ENCODE results near the gene ANKRD53. TPM values are rescaled to one million over a fixed set of nuclear protein-coding genes. Genes with fewer than 3 reads are reported as not detected.

The ANKRD53 gene
- total RNA-seq, 4 donors from 2014 or later = 0.27 to 2.8 (median 0.97) TPM

GRCh38 chr2:70977605-70978205 is 725 bp upstream of the ANKRD53 start:
- H3K27me3 ChIP-seq = no peaks in the 10 kb centered on the region
- no peaks in the 10 kb centered on the region for H3K9me3 ChIP-seq
- ATAC-seq = peak; percentile 71
- TF ChIP-seq EP300 (IDR thresholded peaks at IDR 0.05) (no peak), CTCF (IDR thresholded peaks at IDR 0.05) (no peak), POLR2A (IDR thresholded peaks at IDR 0.05) (no peak), POLR2AphosphoS5 (IDR thresholded peaks at IDR 0.05) (peak; percentile 88)
- H3K36me3 ChIP-seq = peaks cover 0 to 11% of the 10 kb centered on the region in 2 donors
- H3K4me1 ChIP-seq = peaks cover 0 to 29% (median 4%) of the 10 kb centered on the region in 3 donors
- peak overlapping the region; percentile 67 to 72 for H3K4me3 ChIP-seq
- WGBS, 2 donors (ENCODE audit: low coverage in 1 of 2) = 22 to 23% methylated on average over 10 to 14 of the region's 14 CpGs
- peak overlapping the region; percentile 90 to 95 (median 91) for H3K27ac ChIP-seq

GRCh38 chr2:70979180-70979488 is 704 bp downstream of the ANKRD53 start:
- peak overlapping the region; percentile 48 to 95 (median 91) for H3K27ac ChIP-seq
- no peak for ATAC-seq
- TF ChIP-seq POLR2A (IDR thresholded peaks at IDR 0.05) (no peak), POLR2AphosphoS5 (IDR thresholded peaks at IDR 0.05) (no peak), EP300 (IDR thresholded peaks at IDR 0.05) (no peak), CTCF (IDR thresholded peaks at IDR 0.05) (no peak)
- peaks cover 0 to 21% of the 10 kb centered on the region in 2 donors for H3K36me3 ChIP-seq
- 38 to 50% methylated on average over 2 to 6 of the region's 19 CpGs for WGBS, 2 donors (ENCODE audit: low coverage in 1 of 2)
- no peaks in the 10 kb centered on the region for H3K9me3 ChIP-seq
- no peaks in the 10 kb centered on the region for H3K27me3 ChIP-seq
- peak overlapping the region; percentile 66 to 67 for H3K4me3 ChIP-seq
- H3K4me1 ChIP-seq = peaks cover 0 to 29% (median 4%) of the 10 kb centered on the region in 3 donors

GRCh38 chr2:70979626-70980025 is 1.2 kb downstream of the ANKRD53 start:
- TF ChIP-seq POLR2AphosphoS5 (IDR thresholded peaks at IDR 0.05) (no peak), POLR2A (IDR thresholded peaks at IDR 0.05) (no peak), EP300 (IDR thresholded peaks at IDR 0.05) (no peak), CTCF (IDR thresholded peaks at IDR 0.05) (no peak)
- no peak for ATAC-seq

GRCh38 chr2:70981421-70981820 is 3.0 kb downstream of the ANKRD53 start:
- no peaks in the 10 kb centered on the region for H3K9me3 ChIP-seq
- ATAC-seq = no peak
- H3K36me3 ChIP-seq = peaks cover 0 to 32% of the 10 kb centered on the region in 2 donors
- H3K27ac ChIP-seq = no peak overlapping the region
- no peak overlapping the region for H3K4me3 ChIP-seq
- WGBS, 2 donors (ENCODE audit: low coverage in 1 of 2) = 78 to 95% methylated on average over 2 of the region's 2 CpGs
- H3K27me3 ChIP-seq = no peaks in the 10 kb centered on the region
- H3K4me1 ChIP-seq = peaks cover 0 to 37% (median 3%) of the 10 kb centered on the region in 3 donors
- TF ChIP-seq POLR2AphosphoS5 (IDR thresholded peaks at IDR 0.05) = no peak

More at GRCh38 chr2:70979626-70980025, 1.2 kb downstream of the ANKRD53 start:
- H3K36me3 ChIP-seq = peaks cover 0 to 21% of the 10 kb centered on the region in 2 donors
- peaks cover 0 to 33% (median 4%) of the 10 kb centered on the region in 3 donors for H3K4me1 ChIP-seq
- no peaks in the 10 kb centered on the region for H3K27me3 ChIP-seq
- H3K27ac ChIP-seq = peak overlapping the region in 3 of 4 donors; percentile 91 to 95 (median 91)
- H3K4me3 ChIP-seq = no peak overlapping the region
- 82 to 100% methylated on average over 2 to 5 of the region's 9 CpGs for WGBS, 2 donors (ENCODE audit: low coverage in 1 of 2)
- H3K9me3 ChIP-seq = no peaks in the 10 kb centered on the region

- Histone ChIP-seq H3K4me1 (peaks cover 0 to 33% (median 0%) of the 10 kb centered on the region in 3 donors), H3K9me3 (no peaks in the 10 kb centered on the region), H3K27me3 (no peaks in the 10 kb centered on the region), H3K36me3 (peaks cover 0 to 39% of the 10 kb centered on the region in 2 donors), H3K4me3 (no peak overlapping the region), H3K27ac (no peak overlapping the region)
- ATAC-seq = no peak
- no peak for TF ChIP-seq EP300 (IDR thresholded peaks at IDR 0.05)
- TF ChIP-seq POLR2AphosphoS5 (IDR thresholded peaks at IDR 0.05) = no peak
- no peak for TF ChIP-seq POLR2A (IDR thresholded peaks at IDR 0.05)
- no peak for TF ChIP-seq CTCF (IDR thresholded peaks at IDR 0.05)
- WGBS, 2 donors (ENCODE audit: low coverage in 1 of 2) = 65 to 85% methylated on average over 2 to 7 of the region's 14 CpGs
Measured at GRCh38 chr2:70981866-70982810, 3.7 kb downstream of the ANKRD53 start.

All from gastroesophageal sphincter (tissue), 4 donors.